DMS53 (cell line): Measurements from ENCODE around the gene RASSF9.
A peak's percentile ranks its signal among the peaks of the same experiment; 100 is the strongest.

Experiments used
- DNase-seq: peaks from one replicate; lab custom pipeline; 2025; lab: John Stamatoyannopoulos, UW

The RASSF9 gene

GRCh38 chr12:85821206-85821605 lies 15.0 kb downstream of the RASSF9 start:
- DNase-seq, result no peak

GRCh38 chr12:85820101-85820500 lies 16.1 kb downstream of the RASSF9 start:
- DNase-seq, result no peak

DNA sequence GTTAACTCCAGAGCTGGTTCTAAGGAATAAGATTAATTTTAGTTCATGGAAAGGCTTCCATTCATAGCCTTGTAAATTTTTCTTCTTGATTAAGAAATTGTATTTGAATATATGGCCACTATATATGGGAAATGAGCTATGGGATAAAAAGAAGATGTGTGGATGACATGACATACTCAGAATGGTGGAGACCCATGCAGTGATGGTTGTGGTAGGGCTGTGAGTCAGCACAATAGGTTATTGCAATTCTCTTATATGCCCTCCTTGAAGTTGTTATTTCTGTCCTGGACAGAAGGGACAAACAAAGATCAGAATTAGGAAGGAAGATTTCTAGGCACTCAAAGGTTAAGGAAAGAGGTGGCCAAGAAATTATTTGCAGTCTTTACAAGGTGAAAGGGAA lies 21.5 kb downstream of the RASSF9 start:
- no peak for DNase-seq

DNA sequence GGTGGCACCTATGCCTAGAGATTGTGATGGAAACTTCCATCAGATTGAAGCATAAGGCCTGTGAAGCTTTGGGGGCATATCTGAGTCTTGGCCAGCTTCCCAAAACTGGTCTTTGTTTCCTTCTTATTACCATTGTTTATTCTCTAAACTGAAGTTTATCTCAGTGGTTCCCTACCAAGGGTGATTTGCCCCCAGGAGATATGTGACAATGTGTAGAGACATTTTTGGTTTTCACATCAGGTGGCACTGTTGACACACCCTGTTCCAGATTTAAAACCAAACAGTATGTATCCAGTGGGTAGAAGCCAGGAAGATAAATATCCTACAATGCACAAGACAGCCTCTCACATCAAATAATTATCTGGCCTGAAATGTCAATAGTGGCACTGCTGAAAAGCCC lies 22.1 kb downstream of the RASSF9 start:
- peak; percentile 15 for DNase-seq

- no peak for DNase-seq
Observed at GRCh38 chr12:85809500-85809899, 26.7 kb downstream of the RASSF9 start.

DNA sequence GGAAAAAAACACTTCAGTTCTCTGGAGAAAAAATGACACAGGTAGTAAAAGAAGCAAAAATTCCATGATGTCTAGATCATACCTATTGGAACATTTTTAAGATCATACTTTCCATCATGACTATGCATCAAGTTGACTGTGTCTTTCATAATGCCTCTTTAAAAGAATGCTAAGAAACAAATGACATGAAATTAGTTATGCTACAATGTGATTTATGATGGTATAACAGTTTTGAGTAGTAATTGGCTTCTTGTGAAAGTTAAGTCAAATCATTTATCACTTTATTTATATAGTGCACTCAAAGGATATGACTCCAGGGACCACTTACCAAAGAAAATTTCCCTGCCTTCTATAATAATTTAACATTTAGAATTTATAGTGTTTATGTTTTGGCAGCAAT lies 28.5 kb downstream of the RASSF9 start:
- no peak for DNase-seq

DNA sequence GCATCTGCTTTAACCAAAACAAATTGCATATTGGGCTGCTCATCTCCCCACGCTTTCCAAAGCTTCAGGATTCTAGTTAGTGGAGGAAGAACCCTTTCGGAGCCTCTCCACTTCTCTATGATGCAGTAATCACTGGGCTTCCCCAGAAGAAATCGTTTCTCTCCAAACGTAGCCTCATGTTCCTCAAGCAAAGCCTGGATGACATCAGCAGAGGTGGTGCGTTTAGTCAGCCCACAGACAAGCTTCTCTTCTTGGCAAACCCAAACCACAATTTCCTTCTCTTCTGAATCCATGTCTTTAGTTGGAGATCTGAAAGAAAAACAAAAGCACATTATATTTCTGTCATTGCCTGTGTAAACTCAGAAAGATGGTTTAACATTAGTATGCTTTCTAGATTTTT lies 30.6 kb downstream of the RASSF9 start:
- DNase-seq, result no peak

DNA sequence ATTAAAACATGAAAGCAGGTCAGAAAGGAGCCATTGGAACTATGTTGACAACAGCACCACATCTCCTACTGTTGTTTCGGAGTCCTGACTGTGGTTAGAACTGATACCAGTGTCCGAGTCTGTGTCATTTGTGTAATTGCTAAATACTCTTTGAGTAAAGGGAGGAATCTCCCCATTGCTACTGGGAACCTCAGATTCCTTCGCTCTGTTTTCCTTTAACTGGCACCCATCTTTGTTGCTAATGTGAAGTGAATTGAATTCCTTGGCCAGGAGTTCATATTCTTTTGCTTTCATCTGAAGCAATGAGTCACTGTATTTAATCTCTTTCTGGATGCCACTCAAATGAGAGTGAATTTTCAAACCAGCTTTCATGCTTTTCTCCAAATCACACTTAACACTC lies 31.5 kb downstream of the RASSF9 start:
- DNase-seq, result no peak

GRCh38 chr12:85803923-85804322 lies 32.3 kb downstream of the RASSF9 start:
- no peak for DNase-seq

- DNase-seq, result no peak
Observed at GRCh38 chr12:85803231-85803630, 33.0 kb downstream of the RASSF9 start.

- no peak for DNase-seq
Observed at GRCh38 chr12:85798122-85798521, 38.1 kb downstream of the RASSF9 start.

DNA sequence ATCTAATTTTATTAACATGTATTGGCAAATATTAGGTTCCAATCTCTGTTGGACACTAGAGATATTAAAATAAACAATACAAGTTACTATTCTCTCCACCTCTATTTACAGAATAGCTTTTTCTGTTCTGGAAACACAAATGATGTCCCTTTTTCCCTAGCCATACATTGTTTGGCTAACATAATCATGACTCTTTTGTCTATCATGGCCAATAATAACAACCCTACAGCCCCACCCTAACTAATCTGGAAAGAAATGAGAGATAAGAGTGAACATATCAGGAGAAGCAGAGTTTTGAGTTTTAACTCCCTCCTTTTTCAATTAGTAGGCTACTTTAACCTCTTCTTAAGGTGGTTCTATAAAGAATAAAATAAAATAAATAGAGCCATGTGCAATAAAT lies 40.2 kb downstream of the RASSF9 start:
- DNase-seq, result no peak

DNA sequence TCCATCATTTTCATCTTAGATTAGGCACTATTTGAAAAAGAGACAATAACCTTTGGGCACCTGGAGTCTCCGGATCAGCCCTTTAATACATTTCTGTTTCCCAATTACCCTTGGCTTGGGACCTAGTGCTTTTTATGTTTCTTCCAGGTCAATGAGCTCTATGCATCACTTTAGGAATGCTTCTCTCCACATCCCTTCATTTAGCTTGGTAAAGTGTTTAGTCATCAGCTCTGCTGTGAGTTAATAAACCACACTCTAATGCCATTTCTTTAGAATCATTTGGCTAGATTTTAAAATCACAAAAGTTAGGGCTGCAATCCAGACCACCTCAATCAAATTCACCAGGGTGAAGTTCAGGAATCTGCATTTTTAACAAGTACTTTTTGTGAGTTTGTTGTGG lies 41.7 kb downstream of the RASSF9 start:
- DNase-seq, result no peak

DNA sequence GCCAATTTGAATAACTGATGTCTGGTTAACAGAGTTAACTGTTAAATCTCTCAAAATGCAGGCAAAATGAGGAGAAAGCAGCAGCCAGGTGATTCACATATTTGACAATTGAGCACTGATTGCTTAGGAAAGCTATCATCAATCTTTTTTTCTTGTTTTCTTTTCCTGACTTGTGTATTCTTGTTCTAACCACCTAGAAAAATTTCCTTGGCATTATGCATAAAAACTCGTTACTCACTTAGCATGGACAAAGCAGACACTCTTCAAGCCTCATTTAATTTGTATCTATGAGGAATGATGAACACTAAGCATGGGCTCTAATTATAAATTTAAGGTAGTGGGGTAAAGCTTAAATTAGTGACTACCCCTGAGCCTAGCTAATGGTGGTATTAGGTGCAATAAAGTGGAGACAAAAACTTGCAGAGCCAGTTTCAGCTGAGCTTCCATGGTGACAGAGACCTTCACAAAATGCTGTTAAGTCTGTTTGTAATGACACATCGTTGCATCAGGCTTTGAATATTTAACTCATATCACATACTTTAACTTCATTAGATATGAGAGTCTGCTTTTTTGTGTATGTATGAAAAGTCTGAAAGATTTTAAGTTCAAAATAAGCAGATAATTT lies 52.0 kb downstream of the RASSF9 start:
- peak; percentile 90 for DNase-seq

GRCh38 chr12:85782711-85783110 lies 53.5 kb downstream of the RASSF9 start:
- peak; percentile 41 for DNase-seq

DNA sequence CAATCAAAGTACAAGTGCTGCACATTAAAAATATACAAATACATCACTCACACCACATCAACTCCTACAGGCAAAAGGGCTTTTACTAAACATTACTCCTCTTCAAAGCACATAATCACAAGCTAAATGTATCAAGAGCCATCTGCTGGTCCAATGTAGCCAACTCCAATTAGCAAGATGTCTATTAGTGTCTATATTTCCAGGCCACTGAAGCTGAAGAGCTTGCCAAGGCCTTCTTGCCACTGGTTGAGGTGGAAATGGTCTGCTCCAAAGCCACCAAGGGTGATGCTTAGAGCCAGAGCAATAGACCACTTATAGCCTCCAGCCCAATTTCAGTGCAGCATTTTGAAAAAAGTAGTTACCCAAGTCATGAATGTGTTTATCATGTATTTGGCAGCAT lies 54.4 kb downstream of the RASSF9 start:
- peak; percentile 49 for DNase-seq

DNA sequence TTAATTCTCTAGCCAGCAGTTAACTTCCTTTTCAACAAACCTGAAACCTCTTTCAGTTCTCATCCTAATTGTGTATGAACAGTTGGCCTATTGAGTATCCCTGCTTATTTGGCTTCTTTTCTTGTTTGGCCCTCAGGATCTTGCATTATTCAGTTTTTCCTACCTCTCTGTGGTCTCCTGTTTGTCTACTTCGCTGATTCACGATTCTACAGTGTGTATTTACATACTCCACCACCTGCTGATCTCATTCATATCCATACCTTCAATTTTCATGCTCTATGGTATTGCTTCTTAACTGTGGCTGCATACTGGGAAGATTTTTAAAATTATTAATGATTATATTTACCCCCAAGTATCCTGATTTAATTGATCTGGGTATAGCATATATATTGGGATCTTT lies 56.4 kb downstream of the RASSF9 start:
- peak; percentile 93 for DNase-seq

GRCh38 chr12:85775091-85775490 lies 61.1 kb downstream of the RASSF9 start:
- DNase-seq, result no peak

GRCh38 chr12:85765453-85765869 lies 70.7 kb downstream of the RASSF9 start:
- peak; percentile 81 for DNase-seq

GRCh38 chr12:85759623-85760022 lies 76.6 kb downstream of the RASSF9 start:
- no peak for DNase-seq

- no peak for DNase-seq
Observed at GRCh38 chr12:85759091-85759490, 77.1 kb downstream of the RASSF9 start.

DNA sequence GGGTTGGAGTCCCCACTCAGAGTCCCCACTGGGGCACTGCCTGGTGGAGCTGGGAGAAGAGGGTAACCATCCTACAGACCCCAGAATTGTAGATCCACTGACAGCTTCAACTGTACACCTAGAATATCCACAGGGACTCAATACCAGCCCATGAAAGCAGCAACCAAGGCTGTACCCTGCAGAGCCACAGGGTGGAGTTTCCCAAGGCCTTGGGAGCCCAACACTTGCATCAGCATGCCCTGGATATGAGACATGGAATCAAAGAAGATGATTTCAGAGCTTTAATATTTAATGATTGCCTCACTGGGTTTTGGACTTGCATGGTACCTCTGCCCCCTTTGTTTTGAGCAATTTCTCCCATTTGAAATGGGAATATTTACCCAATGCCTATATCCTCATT lies 80.4 kb downstream of the RASSF9 start:
- DNase-seq, result peak; percentile 31
